Frontal cortex (tissue), 4 donors: ENCODE results near the gene ALPP. TPM values are rescaled to one million over a fixed set of nuclear protein-coding genes. Genes with fewer than 3 reads are reported as not detected.
A peak's percentile ranks its signal among the peaks of the same experiment; 100 is the strongest.
"Not testable (repeated sequence)": the region's sequence is repeated elsewhere in the genome, so short reads cannot be mapped to it uniquely, and the experiment has no call there.

ENCODE experiments used
- DNase-seq, 2 donors: peaks; one replicate each; pipeline ENCODE4 v3.0.0; 2012; ENCODE audit warnings: low spot score in 2 of 2
- FAIRE-seq: peaks from 2 replicates; lab custom pipeline; 2012; peaks lifted over from hg19 to GRCh38; lab: Jason Lieb, UNC
- small RNA-seq: library from RNA; depleted of rRNA; stranded (forward); fragments of <200 nt; gene quantifications from one replicate; pipeline ENCODE3, GENCODE V24; 2014
- total RNA-seq: library from RNA; depleted of rRNA; stranded (reverse); fragments of >200 nt; gene quantifications from one replicate; pipeline ENCODE4 v1.2.3, GENCODE V29; 2014
- donor health status: control.
- donor health status: control.
- donor health status: control.

The ALPP gene
- total RNA-seq, 1 donor from 2014 or later: not detected

DNA sequence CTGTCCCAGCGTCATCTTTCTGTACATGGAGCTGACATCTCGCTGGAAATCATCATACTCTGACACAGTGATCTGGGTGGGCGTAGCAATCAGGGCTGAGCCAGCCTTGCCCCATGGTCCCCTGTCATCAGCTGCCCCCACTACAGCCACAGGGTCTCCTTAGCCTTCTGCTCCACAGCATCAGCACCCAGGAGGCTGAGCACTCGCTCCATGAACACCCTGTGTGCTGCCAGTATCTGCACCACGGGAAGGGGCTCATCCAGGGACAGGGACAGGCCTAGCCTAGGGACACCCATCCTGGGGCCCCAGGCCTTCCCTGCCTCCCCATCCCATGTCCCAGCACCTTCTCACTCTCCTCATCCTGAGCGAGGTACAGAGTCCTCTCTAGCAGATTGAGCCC, 39.5 kb downstream of the ALPP start:
- DNase-seq (no peak), FAIRE-seq (no peak)

DNA sequence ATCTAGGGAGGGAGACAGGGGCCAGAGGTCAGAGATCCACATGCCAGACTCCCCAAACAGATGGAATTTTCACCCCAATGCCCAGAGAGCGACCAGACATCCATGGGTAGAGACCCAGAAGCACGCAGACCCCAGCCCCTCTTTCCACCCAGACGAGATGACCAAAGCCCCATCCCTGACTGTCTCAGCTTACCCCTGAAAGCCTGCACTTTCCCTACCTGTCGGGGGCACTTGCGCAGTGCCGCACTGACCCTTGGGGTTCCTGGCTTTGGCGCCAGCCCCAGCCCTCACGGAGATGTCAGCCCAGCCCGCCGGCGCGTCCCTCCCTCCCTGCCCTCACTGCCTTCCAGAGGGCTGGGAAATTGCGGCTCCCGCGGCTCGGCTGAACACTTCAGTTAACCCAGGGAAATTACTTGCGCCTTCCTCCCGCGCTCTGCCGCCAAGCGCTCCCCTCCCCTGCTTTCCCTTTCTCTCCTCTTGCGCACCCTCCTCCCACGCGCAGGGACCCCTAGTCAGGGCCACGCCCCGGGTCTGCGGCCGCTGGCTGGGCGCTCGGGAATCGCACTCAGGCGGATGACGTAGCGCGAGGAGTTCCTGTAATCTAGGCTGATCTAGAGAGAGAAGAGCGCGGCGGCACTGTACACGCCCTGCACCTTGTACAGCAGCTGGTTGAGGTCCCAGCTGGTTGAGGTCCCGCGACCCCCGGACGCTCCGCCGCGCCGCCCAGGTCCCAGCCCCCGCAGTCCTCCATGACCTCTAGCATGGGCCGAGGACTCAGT, 40.1 kb downstream of the ALPP start:
- no peak for DNase-seq
- FAIRE-seq: no peak

DNA sequence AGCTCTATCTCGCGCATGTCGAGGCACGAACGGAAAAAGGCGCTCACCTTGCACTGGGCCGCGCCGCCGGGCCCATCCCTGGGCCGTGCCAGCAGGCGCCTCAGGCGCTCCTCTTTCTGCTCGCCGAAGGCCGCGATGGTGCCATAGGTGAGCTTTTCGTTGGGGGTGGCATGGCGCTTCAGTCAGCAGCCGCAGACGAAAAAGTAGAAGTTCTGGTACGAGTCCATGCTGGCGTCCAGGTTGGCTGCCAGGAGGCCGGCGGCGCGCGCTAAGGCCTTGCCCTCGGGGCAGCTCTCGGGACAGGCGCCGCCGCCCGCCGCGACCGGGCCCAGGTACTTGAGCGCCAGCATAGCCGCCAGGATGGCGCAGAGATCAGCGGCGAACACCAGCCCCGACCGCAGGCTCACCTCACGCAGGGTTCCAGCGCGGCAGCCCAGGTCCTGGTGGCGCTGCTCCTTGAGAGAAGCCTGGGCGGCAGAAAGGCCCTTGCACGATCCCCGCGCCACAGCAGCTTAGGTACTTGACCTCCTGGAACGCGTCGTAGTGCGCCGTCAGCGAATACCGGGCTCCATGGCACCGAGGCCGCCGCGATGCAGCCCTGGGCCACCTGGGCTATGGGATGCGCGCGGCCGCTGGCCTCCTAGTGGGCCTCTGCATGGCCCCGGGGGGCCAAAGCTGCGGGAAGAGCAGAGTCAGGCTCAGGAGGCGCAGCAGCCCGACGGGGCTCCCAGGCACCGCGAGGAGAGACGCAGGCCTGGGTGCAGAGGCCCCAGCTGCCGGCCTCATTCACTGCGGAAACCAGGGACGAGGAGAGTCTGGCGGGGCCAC, 40.9 kb downstream of the ALPP start:
- FAIRE-seq: no peak
- DNase-seq: no peak

DNA sequence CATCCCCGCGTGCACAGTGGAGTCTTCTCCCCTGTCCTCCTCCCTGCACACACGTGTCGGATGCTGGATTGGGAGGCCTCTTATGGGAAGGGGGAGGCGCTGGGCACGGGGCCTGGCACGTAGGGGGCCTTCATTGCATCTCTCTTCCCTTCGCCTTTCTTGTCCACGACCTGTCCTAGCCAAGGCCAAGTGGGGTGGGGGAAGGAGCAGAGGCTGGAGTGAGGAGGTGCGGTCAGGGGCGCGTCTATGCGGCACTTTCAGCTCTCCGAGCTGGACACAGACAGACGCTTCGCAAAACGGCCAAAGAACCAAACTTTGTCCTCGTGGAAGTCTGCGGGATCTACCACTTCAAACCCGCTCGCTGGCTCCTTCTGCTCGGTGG, 41.5 kb downstream of the ALPP start:
- DNase-seq (no peak), FAIRE-seq (no peak)

DNA sequence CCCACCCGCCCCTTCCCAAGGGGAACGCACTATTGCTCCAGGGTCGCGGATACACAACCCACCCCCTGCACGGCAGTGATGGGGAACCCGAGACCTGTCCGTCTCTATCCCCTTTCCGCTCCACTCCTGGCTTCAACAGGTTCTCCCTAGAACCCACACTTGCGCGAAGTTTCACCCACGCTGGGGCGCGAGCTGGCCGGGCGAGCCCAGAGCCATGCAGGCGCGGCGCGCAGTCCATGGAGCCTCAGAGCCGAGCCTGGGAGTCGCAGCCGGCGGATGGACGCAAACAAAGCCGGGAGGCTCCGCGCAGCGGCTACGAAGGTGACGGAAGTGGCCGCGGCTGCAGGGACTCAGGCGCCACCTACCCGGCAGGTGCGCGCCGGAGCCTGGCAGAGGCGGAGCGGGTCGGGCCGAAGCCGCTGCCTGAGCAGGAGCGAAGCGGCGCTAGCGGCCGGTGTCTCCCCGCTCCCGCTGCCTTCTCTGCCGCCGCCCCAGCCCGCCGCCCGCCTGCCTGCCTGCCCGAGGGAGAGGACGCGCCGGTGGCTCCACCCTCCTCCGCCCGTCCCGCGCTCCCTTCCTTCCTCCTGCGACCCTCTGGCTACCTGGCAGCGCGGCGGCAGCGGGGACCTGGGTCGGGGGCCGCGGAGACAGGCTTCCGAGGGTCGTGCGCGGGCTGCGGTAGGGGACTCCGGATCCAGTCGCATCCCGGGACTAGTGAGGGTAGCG, 42.1 kb downstream of the ALPP start:
- peak in 1 of 2 donors; percentile 45 for DNase-seq
- FAIRE-seq: no peak

- no peak for FAIRE-seq
- no peak for DNase-seq
Observed at GRCh38 chr2:232421189-232421785, 42.7 kb downstream of the ALPP start.

DNA sequence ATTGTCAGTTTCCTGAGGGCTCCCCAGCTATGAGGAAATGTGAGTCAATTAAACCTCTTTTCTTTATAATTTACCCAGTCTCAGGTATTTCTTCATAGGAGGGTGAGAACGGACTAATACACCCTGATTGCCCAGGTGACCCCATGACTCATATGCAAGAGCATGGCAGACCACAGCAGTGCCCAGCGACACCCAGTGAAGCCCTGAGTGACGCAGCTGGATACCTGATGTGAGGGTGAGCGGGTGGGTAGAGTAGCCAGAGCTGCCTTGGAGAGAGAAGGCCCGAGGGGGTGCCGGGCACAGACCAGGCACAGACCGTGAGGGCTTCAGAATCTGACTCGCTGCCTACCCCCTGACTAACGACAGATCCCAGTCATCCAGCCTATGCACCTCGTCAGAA, 43.5 kb downstream of the ALPP start:
- no peak for FAIRE-seq
- DNase-seq: no peak

DNA sequence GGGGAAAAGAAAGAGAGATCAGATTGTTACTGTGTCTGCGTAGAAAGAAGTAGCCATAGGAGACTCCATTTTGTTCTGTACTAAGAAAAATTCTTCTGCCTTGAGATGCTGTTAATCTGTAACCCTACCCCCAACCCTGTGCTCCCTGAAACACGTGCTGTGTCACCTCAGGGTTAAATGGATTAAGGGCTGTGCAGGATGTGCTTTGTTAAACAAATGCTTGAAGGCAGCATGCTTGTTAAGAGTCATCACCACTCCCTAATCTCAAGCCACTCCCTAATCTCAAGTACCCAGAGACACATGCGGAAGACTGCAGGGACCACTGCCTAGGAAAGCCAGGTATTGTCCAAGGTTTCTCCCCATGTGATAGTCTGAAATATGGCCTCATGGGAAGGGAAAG, 44.4 kb downstream of the ALPP start:
- not testable (repeated sequence) for FAIRE-seq, DNase-seq

- DNase-seq, FAIRE-seq: not testable (repeated sequence)
Observed at GRCh38 chr2:232423407-232423806, 44.9 kb downstream of the ALPP start.

GRCh38 chr2:232431705-232432590, 53.4 kb downstream of the ALPP start:
- DNase-seq (no peak), FAIRE-seq (no peak)

Small RNAs within 50 kb of the gene (small RNA-seq; reads per million reads assigned to genes)
- gene AC068134.3 (not detected), gene AC068134.4 (not detected)

Other genes starting within 250 kb of the ALPP start
- gene ALPG, start 28.1 kb downstream of the ALPP start, total RNA-seq: not detected
- not detected for gene ALPI, start 77.4 kb downstream of the ALPP start, total RNA-seq
- gene ECEL1, start 109.1 kb downstream of the ALPP start, total RNA-seq: 2.4 TPM
- under 0.01 TPM for gene PRSS56, start 141.6 kb downstream of the ALPP start, total RNA-seq
- gene CHRND, start 147.4 kb downstream of the ALPP start, total RNA-seq: not detected
- gene CHRNG, start 160.9 kb downstream of the ALPP start, total RNA-seq: not detected
- gene TIGD1, start 171.8 kb downstream of the ALPP start, total RNA-seq: 10.6 TPM
- 38.3 TPM for gene EIF4E2, start 171.9 kb downstream of the ALPP start, total RNA-seq